WERI-Rb-1 (cell line): ENCODE data around the gene CSGALNACT2.

Source experiments
- DNase-seq: peaks from one replicate; pipeline ENCODE4 v3.0.0-alpha.2; 2020
- H3K27ac ChIP-seq: fragments of 250-450 bp; sonication (Bioruptor Pico); 2 replicates; pipeline ENCODE4 v1.5.1; 2020; ENCODE audit warnings: mild to moderate bottlenecking, moderate library complexity
- H3K27me3 ChIP-seq: fragments of 250-450 bp; sonication (Bioruptor Pico); 2 replicates; pipeline ENCODE4 v1.5.1; 2021; ENCODE audit warnings: mild to moderate bottlenecking, low read depth, moderate library complexity; ENCODE audit not compliant: insufficient read depth, severe bottlenecking
- H3K36me3 ChIP-seq: fragments of 250-450 bp; sonication (Bioruptor Pico); 2 replicates; pipeline ENCODE4 v1.5.1; 2020; ENCODE audit warnings: mild to moderate bottlenecking, moderate library complexity
- H3K4me3 ChIP-seq: 2 replicates; pipeline ENCODE4 v1.5.1; 2011; ENCODE audit warnings: low read depth, mild to moderate bottlenecking, control low read depth, low read length
- H3K9me3 ChIP-seq: fragments of 250-450 bp; sonication (Bioruptor Pico); 2 replicates; pipeline ENCODE4 v1.5.1; 2021; ENCODE audit warnings: mild to moderate bottlenecking, moderate library complexity; ENCODE audit not compliant: severe bottlenecking
- CTCF ChIP-seq: IDR thresholded peaks from 2 replicates; pipeline ENCODE4 v1.5.1; 2011; ENCODE audit warnings: low read depth, mild to moderate bottlenecking, control low read depth, inconsistent platforms, low read length

The CSGALNACT2 gene

DNA sequence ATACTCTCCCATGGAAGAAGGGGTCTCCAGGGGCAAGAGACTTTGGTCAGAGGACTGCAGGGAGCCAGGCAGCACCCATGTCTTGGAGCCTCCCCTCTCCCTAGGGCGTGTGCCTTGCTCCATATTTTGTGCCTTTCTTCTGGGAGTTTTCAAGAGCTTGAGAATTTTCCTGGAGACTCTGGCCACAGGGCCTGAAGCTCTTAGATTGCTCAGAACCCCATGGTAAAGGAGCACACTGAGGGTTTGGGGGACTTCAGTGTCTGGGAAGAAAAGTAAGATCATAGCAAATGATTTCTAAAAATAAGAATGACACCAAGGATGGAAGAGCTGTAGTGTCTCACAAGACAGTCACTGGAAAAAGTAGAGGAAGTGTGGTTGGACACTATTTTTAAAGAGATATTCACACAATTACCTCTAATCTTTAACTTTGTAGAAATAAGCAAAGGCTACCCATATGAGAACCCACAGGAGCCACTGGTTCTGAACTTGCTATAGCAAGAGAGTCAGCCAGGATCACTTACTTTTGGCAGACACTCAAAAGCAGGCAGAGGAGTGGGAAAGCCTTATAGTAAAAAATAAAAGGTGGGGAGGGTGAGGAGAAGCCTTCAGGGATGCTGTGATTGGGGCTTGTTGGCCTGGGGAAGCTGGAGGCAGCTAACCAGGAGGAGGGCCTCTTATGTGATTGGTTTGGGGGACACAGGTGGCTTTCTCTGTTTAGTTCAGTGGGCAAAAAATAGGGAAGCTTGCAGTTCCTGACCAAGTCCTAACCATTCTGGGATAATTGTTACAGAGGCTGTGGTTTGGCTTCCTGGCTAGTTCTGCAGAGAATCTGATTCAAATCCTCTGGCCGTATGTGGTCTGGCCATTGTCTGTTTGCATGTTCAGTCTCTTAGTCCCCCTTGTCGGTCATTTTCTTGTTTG lies 5.1 kb upstream of the CSGALNACT2 start:
- no peak overlapping the region for H3K27ac ChIP-seq
- no peak for TF ChIP-seq CTCF
- DNase-seq: no peak
- H3K36me3 ChIP-seq: no peaks in the 10 kb centered on the region; the same call in 1 of the 2 replicates
- no peaks in the 10 kb centered on the region for H3K9me3 ChIP-seq
- H3K27me3 ChIP-seq: peaks cover 37% of the 10 kb centered on the region
- H3K4me3 ChIP-seq: no peak overlapping the region

- DNase-seq: no peak
Measured at GRCh38 chr10:43134126-43134905, 3.9 kb upstream of the CSGALNACT2 start.

GRCh38 chr10:43135064-43135463 lies 3.2 kb upstream of the CSGALNACT2 start:
- Histone ChIP-seq H3K27me3 (peaks cover 22% of the 10 kb centered on the region), H3K4me3 (no peak overlapping the region), H3K36me3 (no peaks in the 10 kb centered on the region; the same call in 1 of the 2 replicates), H3K9me3 (no peaks in the 10 kb centered on the region), H3K27ac (no peak overlapping the region)
- no peak for TF ChIP-seq CTCF
- no peak for DNase-seq

More at GRCh38 chr10:43134126-43134905, 3.9 kb upstream of the CSGALNACT2 start:
- Histone ChIP-seq H3K27ac (no peak overlapping the region), H3K9me3 (no peaks in the 10 kb centered on the region), H3K4me3 (no peak overlapping the region), H3K27me3 (peaks cover 26% of the 10 kb centered on the region), H3K36me3 (no peaks in the 10 kb centered on the region; the same call in 1 of the 2 replicates)
- no peak for TF ChIP-seq CTCF

DNA sequence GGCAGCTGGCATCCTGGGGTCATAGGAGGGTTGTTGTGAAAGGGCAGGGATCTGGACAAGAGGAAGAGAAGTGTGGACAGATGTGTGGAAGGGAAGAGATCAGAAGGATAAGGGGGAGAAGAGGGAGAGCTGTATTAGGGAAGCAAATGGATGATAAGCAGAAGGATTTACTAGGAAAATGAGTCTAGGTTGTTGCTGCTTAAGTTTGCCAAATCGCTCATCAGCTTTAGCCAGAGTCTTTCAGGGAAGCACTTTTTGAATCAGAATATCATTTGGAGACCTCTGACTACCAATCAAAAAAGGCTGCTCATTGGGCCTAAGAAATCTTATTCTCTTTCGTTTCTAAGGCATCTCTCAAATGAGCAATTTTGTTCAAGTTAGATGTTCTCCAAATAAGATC lies 2.6 kb upstream of the CSGALNACT2 start:
- no peak for TF ChIP-seq CTCF

DNA sequence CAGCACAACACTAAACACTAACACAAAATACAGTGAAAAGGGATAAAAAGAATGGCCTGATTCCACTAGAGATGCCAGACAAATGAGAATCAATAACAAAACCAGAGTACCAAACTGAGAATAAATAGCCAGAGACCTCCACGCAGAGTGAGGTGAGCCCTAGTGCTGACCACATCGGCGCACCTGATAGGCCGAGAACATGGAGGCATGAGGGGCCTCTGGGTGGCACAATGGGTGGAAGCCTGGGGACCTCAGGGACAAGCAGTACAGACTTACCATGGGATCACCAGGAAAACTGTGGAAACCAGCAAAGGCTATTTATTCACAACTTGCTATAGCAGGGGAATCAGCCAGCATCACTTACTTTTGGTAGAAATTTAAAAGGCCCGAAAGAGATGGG lies 1.8 kb upstream of the CSGALNACT2 start:
- Histone ChIP-seq H3K9me3 (no peaks in the 10 kb centered on the region), H3K4me3 (no peak overlapping the region), H3K27ac (no peak overlapping the region), H3K27me3 (peaks cover 10% of the 10 kb centered on the region), H3K36me3 (no peaks in the 10 kb centered on the region; the same call in 1 of the 2 replicates)
- TF ChIP-seq CTCF: no peak
- DNase-seq: no peak

More for the DNA sequence above, 2.6 kb upstream of the CSGALNACT2 start:
- no peaks in the 10 kb centered on the region; the same call in 1 of the 2 replicates for H3K36me3 ChIP-seq
- H3K27ac ChIP-seq: no peak overlapping the region
- DNase-seq: no peak
- peaks cover 18% of the 10 kb centered on the region for H3K27me3 ChIP-seq
- H3K4me3 ChIP-seq: no peak overlapping the region
- no peaks in the 10 kb centered on the region for H3K9me3 ChIP-seq
